Testis (tissue), 2 donors: ENCODE measurements around the gene MON1B.

Experiments
- CTCF ChIP-seq, 3 experiments: fragments of 450-650 bp in 2 of 3; fragments of 200-600 bp in 1 of 3; sonication (generic) in 1 of 3; IDR thresholded peaks; one replicate each; pipeline ENCODE4 v1.5.1; 2016 to 2019; ENCODE audit warnings: antibody characterized with exemption in 3 of 3, mild to moderate bottlenecking in 2 of 3, moderate library complexity in 1 of 3
- POLR2A ChIP-seq: fragments of 450-650 bp; IDR thresholded peaks from one replicate; pipeline ENCODE4 v1.6.1; 2017; ENCODE audit warnings: antibody characterized with exemption, mild to moderate bottlenecking, moderate library complexity

GRCh38 chr16:77158293-77158692 lies 32.7 kb upstream of the MON1B start:
- TF ChIP-seq POLR2A (no peak), CTCF (IDR thresholded peaks at IDR 0.05) (no peak)
